GM21619 (cell line): Measurements from ENCODE around the gene EML1.
"Not testable (repeated sequence)": the region's sequence is repeated elsewhere in the genome, so short reads cannot be mapped to it uniquely, and the experiment has no call there.

Experiments used
- ATAC-seq: cut with Tn5 transposase; IDR thresholded peaks from one replicate; pipeline ENCODE4 v1.9.1; 2021; ENCODE audit not compliant: unreplicated experiment

Gene EML1

DNA sequence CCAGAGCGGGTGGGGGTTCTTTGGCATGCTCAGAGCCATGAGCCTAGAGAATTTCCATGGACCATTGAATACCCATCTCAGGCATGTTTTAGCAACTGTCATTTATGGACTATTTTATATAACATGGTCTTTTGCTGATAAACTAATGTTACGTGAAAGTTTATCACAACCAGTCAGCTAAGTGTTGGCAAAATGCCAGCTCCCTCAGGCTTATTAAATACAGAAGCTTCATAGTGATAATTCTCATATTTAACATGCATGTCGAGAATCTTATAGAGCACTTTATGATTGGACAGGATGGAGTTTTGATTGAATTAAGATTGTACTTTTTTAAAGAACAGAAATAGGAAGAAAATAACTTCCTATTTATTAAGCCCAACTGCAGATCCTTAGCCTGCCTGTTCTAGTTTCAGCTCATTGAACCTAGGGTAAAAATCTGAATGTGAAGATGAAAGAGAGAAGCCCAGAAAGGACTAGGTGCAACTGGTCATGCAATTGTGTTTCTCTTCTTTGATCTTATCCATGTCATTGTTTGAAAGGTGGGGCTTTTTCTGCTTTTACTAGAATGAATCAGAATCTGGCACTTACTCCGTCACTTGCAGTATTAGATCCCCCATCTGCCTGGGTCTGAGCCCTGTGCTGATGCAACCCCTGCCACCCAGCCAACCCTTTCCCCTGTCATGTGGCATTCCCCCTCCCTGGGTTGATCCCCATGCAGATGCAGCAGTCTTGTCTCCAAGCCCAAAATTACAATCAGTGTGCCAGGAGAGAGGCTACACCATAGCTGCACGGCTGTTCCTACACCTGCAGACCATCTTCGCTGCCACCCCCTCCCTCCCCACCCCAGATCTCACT, 137.4 kb downstream of the EML1 start:
- peak; percentile 86 for ATAC-seq

DNA sequence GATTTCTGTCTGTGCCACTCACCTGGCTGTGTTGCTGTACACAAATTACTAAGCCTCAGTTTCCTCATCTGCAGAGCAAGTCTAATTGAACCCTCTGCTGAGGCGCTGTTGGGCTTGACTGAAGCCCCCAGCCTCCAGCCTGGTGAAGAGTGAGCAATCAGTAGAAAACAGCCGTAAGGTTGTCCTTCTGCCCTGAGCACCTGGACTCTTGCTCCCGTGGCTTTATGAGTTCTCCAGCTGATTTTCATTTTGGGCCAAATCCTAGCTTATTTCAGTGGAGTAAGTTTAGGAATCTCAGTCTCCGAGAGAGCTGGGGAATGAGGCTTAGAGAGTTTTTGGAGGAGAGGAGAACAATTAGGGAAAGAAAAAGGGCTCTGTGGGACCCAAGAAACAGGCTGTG, 138.1 kb downstream of the EML1 start:
- no peak for ATAC-seq

DNA sequence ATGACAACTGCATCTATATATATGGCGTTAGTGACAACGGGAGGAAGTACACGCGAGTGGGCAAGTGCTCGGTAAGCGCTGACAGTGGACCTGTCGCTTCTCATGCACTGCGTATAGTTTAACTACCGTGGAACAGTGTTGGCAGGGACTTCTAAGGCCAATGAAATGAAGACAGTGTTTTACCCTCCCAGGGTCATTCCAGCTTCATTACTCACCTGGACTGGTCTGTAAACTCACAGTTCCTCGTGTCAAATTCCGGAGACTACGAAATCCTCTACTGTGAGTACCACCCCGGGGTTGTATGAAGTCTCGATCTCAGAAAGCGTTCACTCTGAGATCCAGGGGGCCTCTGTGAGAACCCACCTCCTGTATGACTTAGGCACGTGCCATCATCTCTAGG, 142.8 kb downstream of the EML1 start:
- no peak for ATAC-seq

DNA sequence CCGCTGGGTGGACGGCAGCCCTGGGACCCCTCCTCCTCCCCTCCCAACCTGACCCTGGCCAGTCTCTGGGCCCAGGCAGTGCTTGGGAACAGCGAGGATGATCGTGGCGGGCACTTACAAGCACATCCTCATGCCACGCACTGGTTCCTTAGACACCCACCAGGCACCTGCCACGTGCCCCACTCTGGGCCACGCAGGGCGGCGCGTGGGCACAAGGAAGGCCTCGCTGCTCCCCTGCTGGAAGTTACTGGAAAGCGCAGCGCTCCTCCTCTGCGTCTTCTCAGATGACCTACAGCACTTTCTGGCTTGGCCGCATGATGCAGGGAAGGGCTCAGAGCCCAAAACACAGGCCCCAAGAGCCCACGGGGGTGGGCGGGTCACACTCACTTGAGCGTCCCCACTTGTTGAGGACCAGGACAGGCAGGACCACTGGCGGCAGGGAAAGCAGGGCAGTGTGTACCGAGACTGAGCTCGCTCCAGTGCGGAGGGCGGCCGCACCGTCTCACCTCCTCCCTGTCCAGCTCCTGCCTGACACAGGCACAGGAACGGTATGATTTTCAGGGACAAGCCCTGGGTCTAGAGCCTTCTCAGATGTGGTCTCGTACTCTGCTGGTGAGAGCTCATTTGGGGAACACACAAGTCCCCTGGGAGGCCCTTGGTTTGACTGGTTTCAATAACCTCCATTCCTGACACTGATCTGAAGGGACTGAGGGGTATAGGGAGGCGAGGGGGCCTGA, 143.7 kb downstream of the EML1 start:
- ATAC-seq, result peak; percentile 88

DNA sequence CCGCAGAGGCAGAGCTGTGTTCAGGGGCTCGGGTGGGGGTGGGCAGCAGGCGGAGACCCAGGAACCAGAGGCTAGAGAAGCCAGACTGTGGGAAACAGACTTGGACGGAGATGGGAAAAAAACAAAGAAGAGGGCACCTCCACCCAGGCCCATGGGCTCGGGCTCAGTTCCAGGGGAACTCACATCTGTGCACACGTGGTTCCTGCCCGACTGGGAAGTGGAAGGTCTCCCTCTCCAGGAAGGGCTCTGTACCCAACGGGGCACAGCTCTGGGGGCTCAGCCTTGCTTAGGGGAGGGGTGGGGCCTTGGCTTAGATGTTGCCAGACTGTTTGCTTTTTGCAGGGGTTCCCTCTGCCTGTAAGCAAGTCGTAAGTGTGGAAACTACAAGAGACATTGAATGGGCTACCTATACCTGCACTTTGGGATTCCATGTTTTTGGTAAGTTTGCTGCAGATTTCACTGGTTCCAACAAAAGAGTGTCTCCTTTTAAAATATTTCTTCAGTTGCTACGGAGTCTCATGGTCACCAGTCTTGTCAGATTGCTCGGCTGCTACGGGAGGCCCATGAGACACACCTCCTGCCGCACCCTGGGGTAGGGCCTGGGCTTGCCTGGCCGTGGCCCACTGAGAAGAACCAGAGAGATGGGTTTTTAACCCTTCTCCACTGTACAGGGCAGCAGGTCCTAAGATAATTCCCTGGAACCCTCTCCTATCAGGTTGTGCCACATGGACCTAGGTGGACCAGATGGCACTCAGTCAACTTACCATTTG, 144.4 kb downstream of the EML1 start:
- ATAC-seq, result peak; percentile 13

DNA sequence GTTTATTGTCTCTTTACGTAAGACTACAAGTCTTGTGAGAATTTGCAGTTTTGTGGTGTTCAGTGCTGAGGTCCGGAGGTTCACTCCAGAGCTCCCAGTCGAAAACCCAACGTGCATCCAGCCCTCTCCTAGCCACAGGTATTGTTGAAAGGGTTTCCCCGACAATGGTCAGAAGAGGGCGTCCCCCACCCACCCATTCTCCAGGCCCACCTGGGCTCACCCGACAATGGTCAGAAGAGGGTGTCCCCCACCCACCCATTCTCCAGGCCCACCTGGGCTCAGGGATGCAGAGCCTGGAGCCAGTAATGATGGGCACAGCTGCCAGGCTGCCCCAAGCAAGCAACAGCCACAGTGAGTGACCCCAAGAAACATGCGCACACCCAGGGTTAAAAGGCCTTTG, 145.2 kb downstream of the EML1 start:
- ATAC-seq, result no peak

DNA sequence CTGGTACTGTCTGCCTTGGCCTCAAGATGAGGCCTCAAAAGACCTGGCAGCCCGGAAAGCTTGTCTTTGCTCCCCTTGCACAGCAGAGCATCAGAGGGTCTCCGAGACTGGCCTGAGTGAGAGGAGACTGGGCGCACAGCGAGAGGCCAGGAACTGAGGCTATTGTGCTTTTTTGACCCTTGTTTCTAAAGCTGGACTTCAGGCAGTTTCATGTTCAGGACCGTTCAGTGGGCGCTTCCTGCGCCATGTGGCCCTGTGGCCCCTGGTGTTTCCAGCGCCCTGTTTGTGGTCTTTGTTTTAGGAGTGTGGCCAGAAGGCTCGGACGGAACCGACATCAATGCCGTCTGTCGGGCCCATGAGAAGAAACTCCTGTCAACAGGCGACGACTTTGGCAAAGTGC, 145.7 kb downstream of the EML1 start:
- ATAC-seq, result no peak

DNA sequence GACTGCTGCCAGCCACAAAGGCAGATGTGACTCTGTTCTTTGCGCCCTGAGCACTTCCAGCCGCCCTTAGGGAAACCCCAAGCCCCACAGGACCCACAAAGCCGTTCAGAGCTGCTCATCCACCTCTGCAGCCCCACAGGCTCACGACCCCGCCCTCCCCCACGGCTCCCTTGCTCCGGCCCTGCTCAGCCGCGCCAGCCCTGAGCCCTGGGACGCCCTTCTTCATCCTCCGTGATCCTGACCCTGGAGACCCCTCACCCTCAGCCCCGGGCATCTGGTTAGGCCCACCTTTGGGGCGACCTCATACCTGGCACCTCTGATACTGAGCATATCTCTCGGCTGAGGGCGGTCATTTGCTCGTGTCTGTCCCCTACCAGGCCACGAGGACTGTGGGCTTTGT, 146.2 kb downstream of the EML1 start:
- ATAC-seq, result no peak

DNA sequence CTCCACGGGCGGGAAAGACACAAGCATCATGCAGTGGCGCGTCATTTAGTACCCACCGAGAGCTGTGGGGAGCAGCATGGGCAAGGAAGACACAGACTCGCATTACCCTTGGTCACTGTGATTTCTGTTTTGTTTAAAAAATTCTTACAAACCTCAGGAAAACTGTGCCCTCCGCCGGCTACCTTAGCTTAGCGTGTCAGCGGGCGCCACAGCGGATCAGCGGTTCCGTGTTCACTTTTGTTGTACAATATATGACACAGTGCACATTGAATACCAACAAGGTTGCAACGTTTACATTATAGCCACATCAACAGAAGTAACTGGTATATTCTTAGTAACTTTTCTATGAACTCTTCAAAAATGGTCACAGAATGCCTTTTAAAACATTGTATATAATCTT, 146.9 kb downstream of the EML1 start:
- no peak for ATAC-seq

DNA sequence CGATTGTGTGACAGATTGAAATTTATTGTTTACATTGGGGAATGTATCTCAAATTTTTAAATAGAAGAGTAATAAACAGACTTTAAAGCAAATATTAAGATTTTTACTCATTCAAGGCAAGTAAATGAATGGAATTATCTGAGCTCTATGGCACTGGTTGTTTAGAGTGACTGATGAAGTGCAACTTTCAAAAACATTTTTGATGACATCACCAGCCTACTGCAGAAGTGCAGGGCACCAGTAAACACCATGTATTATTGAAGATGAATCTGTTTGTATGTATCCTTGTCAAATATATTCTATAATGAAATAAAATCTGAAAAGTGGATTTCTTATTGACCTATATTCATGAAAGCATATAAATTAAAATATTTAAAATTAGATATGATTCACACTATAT, 148.0 kb downstream of the EML1 start:
- no peak for ATAC-seq

DNA sequence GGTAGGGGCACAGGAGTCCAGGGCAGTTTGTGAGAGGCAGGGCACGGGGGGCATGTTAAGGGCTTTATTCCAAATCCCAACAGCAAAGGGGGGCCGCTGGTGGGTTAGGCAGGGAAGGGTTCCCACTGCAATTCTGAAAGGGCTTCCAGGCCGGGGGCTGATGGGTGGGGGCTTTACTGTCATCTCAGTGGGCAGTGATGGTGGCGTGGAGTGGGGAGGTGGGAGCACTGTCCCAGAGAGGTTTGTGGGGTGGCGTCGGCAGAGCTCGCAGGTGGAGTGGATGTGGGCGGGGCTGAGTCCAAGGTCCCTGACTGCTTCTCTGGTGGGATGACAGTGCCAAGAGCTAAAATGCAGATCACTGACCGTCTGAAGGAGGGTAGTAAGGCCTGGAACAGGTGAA, 150.4 kb downstream of the EML1 start:
- ATAC-seq, result no peak

DNA sequence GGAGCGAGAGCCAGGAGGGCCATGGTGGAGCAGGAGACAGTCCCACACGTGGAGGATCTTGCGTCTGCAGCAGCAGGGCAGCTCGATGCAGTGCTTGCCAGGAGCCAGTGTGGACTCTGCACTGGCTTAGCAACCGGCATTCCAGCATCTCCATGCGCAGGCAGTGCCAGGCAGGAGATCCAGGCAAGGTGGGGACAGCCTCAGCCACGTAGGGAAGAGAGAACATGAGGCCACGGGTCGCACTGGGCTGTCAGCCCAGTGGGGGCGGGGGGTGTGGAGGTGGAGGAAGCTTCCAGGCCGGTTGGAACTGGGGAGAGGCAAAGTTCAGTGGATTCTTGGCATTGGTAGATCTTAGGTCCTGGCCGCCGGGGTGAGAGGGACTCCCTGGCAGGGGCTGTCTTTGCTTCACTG, 151.0 kb downstream of the EML1 start:
- no peak for ATAC-seq

DNA sequence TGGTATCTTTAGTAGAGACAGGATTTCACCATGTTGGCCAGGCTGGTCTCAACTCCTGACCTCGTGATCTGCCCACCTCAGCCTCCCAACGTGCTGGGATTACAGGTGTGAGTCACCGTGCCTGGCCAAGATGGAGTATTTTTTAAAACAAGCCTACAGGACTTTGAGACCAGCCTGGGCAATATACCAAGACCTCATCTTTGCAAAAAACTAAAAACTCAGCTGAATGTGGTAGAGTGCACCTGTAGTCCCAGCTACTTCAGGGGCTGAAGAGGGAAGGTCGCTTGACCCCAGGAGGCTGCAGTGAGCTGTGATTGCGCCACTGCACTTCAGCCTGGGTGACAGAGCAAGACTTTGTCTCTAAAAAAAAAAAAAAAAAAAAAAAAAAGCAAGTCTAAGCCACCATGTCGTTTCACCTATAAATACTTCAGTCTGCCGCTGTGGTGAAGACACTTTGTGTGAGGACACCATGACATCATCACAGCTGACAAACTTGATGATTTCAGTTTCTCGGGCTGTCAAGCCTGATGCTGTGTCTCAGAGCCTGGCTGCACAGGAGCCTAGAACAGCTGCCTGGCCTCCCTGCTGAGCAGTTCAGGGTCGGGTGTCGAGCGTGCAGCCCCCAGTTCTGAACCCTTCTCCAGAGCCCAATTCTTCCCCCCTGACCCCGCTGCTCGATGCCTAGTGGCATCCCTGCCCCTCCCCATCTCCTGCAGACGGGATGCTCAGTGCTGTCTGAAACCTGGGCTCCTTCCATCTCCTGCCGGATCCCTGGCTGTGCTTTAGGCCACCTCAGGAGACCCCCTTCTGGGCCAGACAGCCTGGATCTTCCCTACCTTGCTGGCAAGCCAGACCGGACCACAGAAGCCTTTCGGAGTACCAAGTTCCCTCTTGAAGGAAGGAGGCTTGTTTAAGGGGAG, 152.8 kb downstream of the EML1 start:
- no peak for ATAC-seq

DNA sequence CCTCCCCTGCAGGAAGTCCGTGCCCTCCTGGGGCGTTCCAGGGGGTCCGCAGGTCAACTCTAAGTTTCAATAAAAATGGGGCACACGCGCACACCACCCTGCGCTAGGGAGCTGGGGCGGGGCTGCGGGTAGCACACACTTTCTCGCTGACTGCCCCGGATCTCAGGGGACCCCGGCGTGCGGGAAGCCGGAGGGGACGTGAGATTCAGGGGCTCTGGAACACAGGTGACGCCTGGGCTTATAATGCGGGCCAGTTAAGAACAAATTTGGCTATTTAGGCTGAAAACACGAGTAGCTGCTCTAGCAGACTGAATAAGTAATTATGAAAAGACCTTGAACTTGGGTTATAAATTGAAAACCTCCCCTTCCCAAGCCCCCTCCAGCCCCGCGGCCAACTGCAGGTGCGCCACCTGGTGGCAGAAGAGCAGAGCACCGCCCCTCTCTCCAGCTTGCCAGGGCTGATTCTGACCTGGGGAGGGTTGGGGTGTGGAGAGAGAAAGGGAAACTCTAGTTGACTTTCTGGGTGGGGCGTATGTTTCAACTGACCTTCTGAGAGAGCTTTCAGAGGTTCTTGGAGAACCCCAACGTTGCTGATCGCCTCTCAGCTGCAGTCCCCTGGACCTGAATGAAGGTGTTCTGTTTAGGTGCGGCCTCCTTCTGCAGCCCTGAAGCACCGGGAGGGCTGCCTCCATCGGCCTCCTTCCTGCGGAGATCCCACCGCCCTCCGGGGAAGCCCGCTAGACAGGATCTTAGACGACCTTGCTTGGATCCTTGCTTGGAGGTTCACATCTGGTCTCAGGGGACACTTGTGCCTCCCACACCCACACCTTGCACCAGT, 153.7 kb downstream of the EML1 start:
- ATAC-seq, result peak; percentile 67

DNA sequence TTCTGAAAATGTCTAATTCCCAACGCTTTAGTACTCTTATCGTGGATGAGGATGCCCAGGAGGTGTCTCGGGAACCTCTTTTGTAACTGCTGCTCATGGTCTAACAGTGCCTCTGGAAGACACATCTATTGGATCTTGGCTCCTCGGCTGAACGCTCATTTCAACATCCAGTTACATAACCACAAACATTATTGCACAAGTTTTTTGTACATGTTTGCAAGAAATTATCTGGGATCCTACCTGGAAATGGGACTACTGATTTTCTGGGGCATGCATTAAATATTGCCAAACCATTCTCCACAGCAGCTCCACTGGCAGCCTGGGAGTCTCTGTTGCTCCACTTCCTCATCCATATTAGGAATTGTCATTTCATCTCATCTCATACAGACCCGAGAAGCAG, 154.5 kb downstream of the EML1 start:
- ATAC-seq, result no peak

DNA sequence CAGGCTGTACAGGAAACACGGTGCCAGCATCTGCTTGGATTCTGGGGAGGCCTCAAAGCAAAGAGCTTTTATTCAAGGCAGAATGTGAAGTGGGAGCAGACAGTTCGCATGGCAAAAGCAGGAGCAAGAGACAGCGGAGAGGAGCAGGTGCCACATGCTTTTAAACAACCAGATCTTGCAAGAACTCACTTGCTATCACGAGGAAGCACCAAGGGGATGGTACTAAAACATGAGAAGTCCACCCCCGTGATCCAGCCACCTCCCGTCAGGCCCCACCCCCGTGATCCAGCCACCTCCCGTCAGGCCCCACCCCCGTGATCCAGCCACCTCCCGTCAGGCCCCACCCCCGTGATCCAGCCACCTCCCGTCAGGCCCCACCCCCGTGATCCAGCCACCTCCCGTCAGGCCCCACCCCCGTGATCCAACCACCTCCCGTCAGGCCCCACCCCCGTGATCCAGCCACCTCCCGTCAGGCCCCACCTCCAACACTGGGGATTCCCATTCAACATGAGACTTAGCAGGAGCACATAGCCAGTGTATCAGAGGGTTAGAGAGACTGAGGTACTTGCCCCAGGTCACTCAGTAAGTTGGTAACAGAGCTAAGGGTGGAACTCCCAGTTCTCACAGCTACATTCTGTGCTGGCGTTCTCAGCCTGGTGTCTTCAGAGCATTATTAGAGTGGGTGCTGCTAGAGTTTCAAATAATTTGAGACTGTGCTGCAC, 156.0 kb downstream of the EML1 start:
- not testable (repeated sequence) for ATAC-seq

DNA sequence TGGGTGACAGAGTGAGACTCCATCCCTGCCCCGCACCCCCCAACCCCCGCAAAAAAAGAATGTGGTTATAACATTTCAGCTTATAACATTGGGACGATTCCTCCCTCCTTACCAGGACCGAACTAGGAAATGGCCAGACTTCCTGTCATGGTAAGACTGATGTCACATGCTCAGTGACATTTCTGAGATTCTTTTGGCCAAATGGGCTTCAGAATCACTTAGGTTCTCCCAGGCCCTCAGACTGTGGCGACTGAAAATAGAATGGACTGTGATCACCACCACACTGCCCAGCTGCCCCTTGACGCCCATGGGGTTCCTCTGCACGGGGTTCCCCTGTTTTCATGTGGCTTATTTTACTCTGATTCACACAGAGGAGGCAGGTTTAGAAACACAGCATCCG, 157.0 kb downstream of the EML1 start:
- no peak for ATAC-seq

DNA sequence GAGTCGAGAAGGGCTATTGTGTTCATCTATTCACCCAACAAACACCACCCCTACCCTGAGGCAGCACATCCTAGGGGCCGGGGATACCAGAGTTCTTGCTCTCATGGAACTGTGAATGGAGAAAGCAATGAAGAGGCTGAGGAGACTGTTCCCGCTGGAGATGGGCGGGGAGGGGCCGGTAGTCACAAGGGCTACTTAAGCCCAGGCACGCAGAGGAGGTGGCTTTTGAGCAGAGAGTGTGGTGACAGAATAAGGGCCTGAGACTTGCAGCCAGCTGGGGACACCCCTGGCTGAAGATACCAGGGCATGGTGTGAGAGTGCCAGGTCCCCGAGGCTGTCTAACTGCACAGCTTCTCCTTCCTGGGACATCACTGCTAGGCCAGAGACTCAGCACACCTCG, 157.9 kb downstream of the EML1 start:
- ATAC-seq, result no peak

DNA sequence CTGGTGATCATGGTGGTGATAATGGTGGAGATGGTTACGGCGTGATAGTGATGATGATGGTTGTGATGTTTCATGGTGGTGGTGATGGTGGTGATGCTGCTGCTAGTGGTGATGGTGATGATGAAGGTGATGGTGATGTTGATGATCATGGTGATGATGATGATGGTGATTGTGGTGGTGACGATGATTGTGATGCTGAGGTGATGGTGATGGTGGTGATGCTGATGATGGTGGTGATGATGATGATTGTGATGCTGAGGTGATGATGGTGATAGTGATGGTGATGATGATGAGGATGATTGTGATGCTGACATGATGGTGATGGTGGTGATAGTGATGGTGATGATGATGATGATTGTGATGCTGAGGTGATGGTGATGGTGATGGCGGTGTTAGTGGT, 158.8 kb downstream of the EML1 start:
- no peak for ATAC-seq
